A549 (cell line): Measurements from ENCODE around the gene BOLA3. TPM values are rescaled to one million over a fixed set of nuclear protein-coding genes. Genes with fewer than 3 reads are reported as not detected.

Experiments
- ATAC-seq, 2 experiments: fragments of 200-7000 bp in 1 of 2; fragments of >200 bp in 1 of 2; cut with Nextera tagmentation in 1 of 2; cut with Tn5 transposase in 1 of 2; 3 replicates each; pipeline versions ENCODE4 v1.8.0 to v1.9.1; 2018 to 2020; ENCODE audit warnings: mild to moderate bottlenecking in 1 of 2, moderate library complexity in 1 of 2
- CTCF ChIA-PET: fragments of 300-600 bp; sonication (Branson Sonifier 250); formaldehyde crosslinking; extraction: SDS; loops from one replicate; lab custom pipeline; 2021; ENCODE audit warnings: antibody characterized with exemption, inconsistent platforms; lab: Yijun Ruan, JAX
- POLR2A ChIA-PET: fragments of 350-600 bp; formaldehyde crosslinking; extraction: SDS; loops from one replicate; lab custom pipeline; 2021; ENCODE audit warnings: antibody characterized with exemption, inconsistent platforms; lab: Yijun Ruan, JAX
- DNase-seq, 2 experiments: peaks; one replicate each; pipeline versions ENCODE4 v3.0.0 to v3.0.0-alpha.2; 2011 to 2016; ENCODE audit warnings: low read depth in 1 of 2, low spot score in 1 of 2
- FAIRE-seq: peaks from 2 replicates; lab custom pipeline; 2011; peaks lifted over from hg19 to GRCh38; lab: Jason Lieb, UNC
- H3K27ac ChIP-seq, 2 experiments: fragments of >200 bp; sonication (Bioruptor Twin); formaldehyde crosslinking; 3 replicates each; pipeline ENCODE4 v1.5.1; 2016 to 2017
- H3K4me1 ChIP-seq: fragments of >200 bp; sonication (Bioruptor Twin); formaldehyde crosslinking; 3 replicates; pipeline ENCODE4 v1.6.1; 2016
- H3K4me2 ChIP-seq: fragments of >200 bp; sonication (Bioruptor Twin); formaldehyde crosslinking; 3 replicates; pipeline ENCODE4 v1.6.1; 2016
- H3K4me3 ChIP-seq: fragments of >200 bp; sonication (Bioruptor Twin); formaldehyde crosslinking; 3 replicates; pipeline ENCODE4 v1.5.1; 2016
- H3K9me3 ChIP-seq: fragments of >200 bp; sonication (Bioruptor Twin); formaldehyde crosslinking; 3 replicates; pipeline ENCODE4 v1.6.1; 2016
- ATOH8 ChIP-seq: fragments of 250-450 bp; sonication (Bioruptor Pico); IDR thresholded peaks from 2 replicates; pipeline ENCODE4 v1.5.0; 2020; ENCODE audit warnings: low read depth, mild to moderate bottlenecking, moderate library complexity
- BCL3 ChIP-seq: fragments of >200 bp; sonication (Bioruptor Twin); formaldehyde crosslinking; IDR thresholded peaks from 3 replicates; pipeline ENCODE4 v1.6.1; 2016
- BHLHE40 ChIP-seq: IDR thresholded peaks from 2 replicates; pipeline ENCODE4 v1.6.1; 2012; ENCODE audit warnings: low read depth, low read length, inconsistent platforms
- CBX8 ChIP-seq: fragments of 200-600 bp; sonication (generic); IDR thresholded peaks from 2 replicates; pipeline ENCODE4 v1.6.1; 2016
- CEBPB ChIP-seq, 2 experiments: fragments of >200 bp in 1 of 2; sonication (Bioruptor Twin) in 1 of 2; formaldehyde crosslinking in 1 of 2; IDR thresholded peaks; 2 replicates each; pipeline ENCODE4 v1.6.1; 2012 to 2016
- CTCF ChIP-seq: fragments of >200 bp; sonication (Bioruptor Twin); formaldehyde crosslinking; IDR thresholded peaks from 3 replicates; pipeline ENCODE4 v1.5.1; 2016
- EP300 ChIP-seq, 2 experiments: fragments of >200 bp; sonication (Bioruptor Twin); formaldehyde crosslinking; IDR thresholded peaks; 2 replicates in 1 of 2; 3 replicates in 1 of 2; pipeline ENCODE4 v1.6.1; 2016 to 2017
- ESRRA ChIP-seq: fragments of 150-350 bp; IDR thresholded peaks from 2 replicates; pipeline ENCODE4 v1.6.1; 2014; ENCODE audit warnings: mild to moderate bottlenecking, low read length, borderline replicate concordance
- GATA3 ChIP-seq: IDR thresholded peaks from 2 replicates; pipeline ENCODE4 v1.6.1; 2012; ENCODE audit warnings: borderline replicate concordance
- HES2 ChIP-seq: fragments of >200 bp; sonication (Bioruptor Twin); formaldehyde crosslinking; IDR thresholded peaks from 2 replicates; pipeline ENCODE4 v1.6.1; 2016
- HMGXB4 ChIP-seq: fragments of 250-450 bp; sonication (Bioruptor Pico); IDR thresholded peaks from 2 replicates; pipeline ENCODE4 v1.5.0; 2021; ENCODE audit warnings: mild to moderate bottlenecking, moderate library complexity, borderline replicate concordance
- HOXA7 ChIP-seq: fragments of 250-450 bp; sonication (Bioruptor Pico); IDR thresholded peaks from 2 replicates; pipeline ENCODE4 v1.5.0; 2020; ENCODE audit warnings: mild to moderate bottlenecking, moderate library complexity
- HOXB5 ChIP-seq: fragments of 250-450 bp; sonication (Bioruptor Pico); IDR thresholded peaks from 2 replicates; pipeline ENCODE4 v1.5.0; 2020; ENCODE audit warnings: mild to moderate bottlenecking, moderate library complexity
- JUNB ChIP-seq: fragments of >200 bp; sonication (Bioruptor Twin); formaldehyde crosslinking; IDR thresholded peaks from 2 replicates; pipeline ENCODE4 v1.6.1; 2016
- MAFK ChIP-seq: fragments of 450-650 bp; IDR thresholded peaks from 2 replicates; pipeline ENCODE4 v1.6.1; 2014; ENCODE audit not compliant: partially characterized antibody
- MYC ChIP-seq: IDR thresholded peaks from 2 replicates; pipeline ENCODE4 v1.6.1; 2012; ENCODE audit warnings: mild to moderate bottlenecking, inconsistent platforms, low read length, improper control_type of control experiment, borderline replicate concordance
- PBX3 ChIP-seq: IDR thresholded peaks from 2 replicates; pipeline ENCODE4 v1.6.1; 2012
- RFX5 ChIP-seq: fragments of 450-650 bp; IDR thresholded peaks from 2 replicates; pipeline ENCODE4 v1.7.1; 2014; ENCODE audit warnings: antibody characterized with exemption, mild to moderate bottlenecking, moderate library complexity
- SMC3 ChIP-seq: fragments of >200 bp; sonication (Bioruptor Twin); formaldehyde crosslinking; IDR thresholded peaks from 3 replicates; pipeline ENCODE4 v1.6.1; 2018; ENCODE audit warnings: inconsistent platforms
- SREBF2 ChIP-seq: fragments of 450-650 bp; IDR thresholded peaks from 2 replicates; pipeline ENCODE4 v1.6.1; 2014; ENCODE audit warnings: mild to moderate bottlenecking, moderate library complexity
- TP53 ChIP-seq: fragments of 250-450 bp; sonication (Bioruptor Pico); IDR thresholded peaks from 2 replicates; pipeline ENCODE4 v1.5.0; 2021; ENCODE audit warnings: mild to moderate bottlenecking, moderate library complexity
- USF2 ChIP-seq: fragments of 450-650 bp; IDR thresholded peaks from 2 replicates; pipeline ENCODE4 v1.6.1; 2014; ENCODE audit warnings: antibody characterized with exemption
- ZNF302 ChIP-seq: fragments of 250-450 bp; sonication (Bioruptor Pico); IDR thresholded peaks from 2 replicates; pipeline ENCODE4 v1.9.0; 2021; ENCODE audit warnings: inconsistent platforms, mild to moderate bottlenecking, moderate library complexity
- ZSCAN20 ChIP-seq: fragments of 250-450 bp; sonication (Bioruptor Pico); IDR thresholded peaks from 2 replicates; pipeline ENCODE4 v1.8.0; 2022; ENCODE audit warnings: mild to moderate bottlenecking, moderate library complexity
- WGBS: methylation state at CpG from one replicate; pipeline ENCODE4 v1.1.6; 2017; ENCODE audit errors: missing lambda C conversion rate; 5-methylcytosine and 5-hydroxymethylcytosine counted together
- polyA plus RNA-seq, 4 experiments: library from polyadenylated mRNA; depleted of rRNA in 3 of 4; stranded (reverse); fragments of >200 nt; fragmentation: RNase III in 1 of 4; extraction: RNeasy Plus Mini Kit Qiagen cat#74134 plus additional on column Dnase treatment in 1 of 4; gene quantifications; 2 replicates in 3 of 4; 3 replicates in 1 of 4; pipeline ENCODE4 v1.2.3, GENCODE V29; 2011 to 2017

The BOLA3 gene
- polyA plus RNA-seq, 2 of the 4 experiments (the other 2 are of a cell fraction) = 136 to 139 TPM

GRCh38 chr2:74094291-74094690, 53.4 kb downstream of the BOLA3 start:
- TF ChIP-seq EP300 (IDR thresholded peaks at IDR 0.05) (no peak), ZSCAN20 (CRISPR knock-in tag) (no peak), HOXA7 (no peak), CBX8 (no peak), MYC (no peak), RFX5 (no peak), PBX3 (no peak), JUNB (no peak), ATOH8 (CRISPR knock-in tag) (no peak), TP53 (CRISPR knock-in tag) (no peak), USF2 (no peak), GATA3 (no peak), ZNF302 (CRISPR knock-in tag) (no peak), CTCF (no peak), SREBF2 (no peak), BCL3 (no peak), ESRRA (no peak), CEBPB (IDR thresholded peaks at IDR 0.05) (no peak)
- TF ChIP-seq, all 56 proteins: peak for 0
- DNase-seq (no peak), FAIRE-seq (no peak), ATAC-seq (no peak)
- no peak overlapping the region for H3K27ac ChIP-seq
- WGBS = 95% methylated on average over 7 of the region's 7 CpGs
- H3K4me1 ChIP-seq = no peaks in the 10 kb centered on the region
- H3K9me3 ChIP-seq = no peaks in the 10 kb centered on the region
- H3K4me3 ChIP-seq = no peak overlapping the region
- CTCF ChIA-PET = interaction anchor here (2.6 kb wide), 1 partner anchor 11 kb away, joined by 6 read pairs; no protein-coding TSS in a partner anchor
- POLR2A ChIA-PET = no interaction called here
- no peak overlapping the region for H3K4me2 ChIP-seq

GRCh38 chr2:74093840-74094239, 53.9 kb downstream of the BOLA3 start:
- DNase-seq = no peak
- no peak for FAIRE-seq
- no peaks in the 10 kb centered on the region for H3K9me3 ChIP-seq
- CTCF ChIA-PET = interaction anchor here (0.9 to 2.6 kb wide), 2 partner anchors 11 to 20 kb away, joined by 3 to 6 read pairs; no protein-coding TSS in a partner anchor
- H3K4me3 ChIP-seq = no peak overlapping the region
- H3K4me2 ChIP-seq = no peak overlapping the region
- WGBS = 91% methylated on average over 5 of the region's 6 CpGs
- TF ChIP-seq MAFK (no peak), ZNF302 (CRISPR knock-in tag) (no peak)
- no peak for ATAC-seq
- no peak overlapping the region for H3K27ac ChIP-seq
- POLR2A ChIA-PET = no interaction called here
- H3K4me1 ChIP-seq = no peaks in the 10 kb centered on the region

GRCh38 chr2:74093426-74093825, 54.3 kb downstream of the BOLA3 start:
- Histone ChIP-seq H3K4me1 (no peaks in the 10 kb centered on the region), H3K4me2 (no peak overlapping the region), H3K27ac (no peak overlapping the region), H3K4me3 (no peak overlapping the region), H3K9me3 (no peaks in the 10 kb centered on the region)
- ChIA-PET CTCF (interaction anchor here (0.9 to 2.6 kb wide), 2 partner anchors 12 to 19 kb away, joined by 3 to 6 read pairs; no protein-coding TSS in a partner anchor), POLR2A (no interaction called here)
- no peak for FAIRE-seq
- no peak for DNase-seq
- 91% methylated on average over 13 of the region's 13 CpGs for WGBS
- ATAC-seq = no peak
- TF ChIP-seq SMC3 (no peak), HOXB5 (CRISPR knock-in tag) (no peak), USF2 (no peak), HES2 (no peak), BHLHE40 (no peak), HMGXB4 (CRISPR knock-in tag) (no peak), ESRRA (no peak)
